Measurements from ENCODE around the gene NADK.

NADK gene

DNA sequence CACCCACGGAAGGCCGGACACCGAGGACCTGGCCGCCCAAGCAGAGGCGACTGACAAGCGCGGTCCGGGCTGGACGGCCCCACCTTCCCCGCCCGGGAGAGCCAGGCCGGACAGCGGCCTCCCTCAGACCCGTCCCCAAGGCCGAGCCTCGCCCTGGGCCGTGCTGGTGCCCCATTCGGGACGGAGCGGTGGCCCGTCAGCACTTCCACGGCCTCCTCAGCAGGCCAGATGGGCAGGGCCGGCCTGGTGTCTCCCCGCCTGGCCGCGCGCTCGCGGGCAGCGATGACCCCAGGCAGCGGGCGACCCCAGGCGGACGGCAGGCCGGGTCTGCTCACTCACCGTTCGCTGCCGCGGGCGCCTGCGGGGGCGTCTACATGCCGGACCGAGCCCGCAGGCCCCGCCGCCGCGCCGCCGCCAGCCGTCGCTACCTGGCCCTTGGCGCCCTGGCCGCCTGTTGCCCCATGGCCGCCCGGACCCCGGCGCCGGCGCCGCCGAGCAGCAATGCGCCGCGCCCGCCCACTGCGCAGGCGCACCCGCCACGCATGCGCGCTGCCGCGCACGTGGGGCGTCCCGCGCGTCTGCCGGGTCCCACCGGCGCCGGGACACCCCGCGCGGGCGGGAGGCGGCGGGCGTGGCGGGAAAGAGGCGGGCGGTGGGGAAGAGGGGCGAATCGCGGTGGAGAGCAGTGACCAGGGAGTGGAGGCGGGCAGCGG, at the start of gene NADK:
Gene NADK (minus strand): TSS at position 521 of the 713 bp plus-strand sequence. CDS start 13,064 bp downstream, outside the sequence.
- TF ChIP-seq EZH2phosphoT487 (IDR thresholded peaks at IDR 0.05; ENCODE audit: borderline replicate concordance, low read length): no peak
- TF ChIP-seq CTCF (IDR thresholded peaks at IDR 0.05; ENCODE audit: low read depth, low read length, poor library complexity, severe bottlenecking): no peak
- no peaks in the 10 kb centered on the region for H3K27me3 ChIP-seq (ENCODE audit: control insufficient read depth, low read length)
- peak within 1 kb of the TSS; percentile 100 for H3K4me2 ChIP-seq (ENCODE audit: low read length)
- peaks cover 68% of the 10 kb centered on the region for H3K4me1 ChIP-seq (ENCODE audit: control insufficient read depth, low read length)
- H3K9me3 ChIP-seq (ENCODE audit: control insufficient read depth, insufficient read depth, low read length): no peaks in the 10 kb centered on the region
- H3K4me3 ChIP-seq (ENCODE audit: low read length): peak within 1 kb of the TSS; percentile 85
- peak within 1 kb of the TSS; percentile 100 for H3K27ac ChIP-seq (ENCODE audit: low read depth, low read length)
- H3K9me2 ChIP-seq (replicated peaks; ENCODE audit: control insufficient read depth, low read length): no peaks in the 10 kb centered on the region
- H3K36me3 ChIP-seq (ENCODE audit: control insufficient read depth, low read length): peaks cover 49% of the 10 kb centered on the region
- H3F3A ChIP-seq (ENCODE audit: control insufficient read depth, insufficient read depth): peaks cover 56% of the 10 kb centered on the region
- H3K79me2 ChIP-seq (ENCODE audit: control insufficient read depth, low read length): peaks cover 51% of the 10 kb centered on the region
- peaks cover 12% of the 10 kb centered on the region; the same call in 1 of the 2 replicates for H4K20me1 ChIP-seq (ENCODE audit: control insufficient read depth, insufficient read depth, low read depth, low read length)

DNA sequence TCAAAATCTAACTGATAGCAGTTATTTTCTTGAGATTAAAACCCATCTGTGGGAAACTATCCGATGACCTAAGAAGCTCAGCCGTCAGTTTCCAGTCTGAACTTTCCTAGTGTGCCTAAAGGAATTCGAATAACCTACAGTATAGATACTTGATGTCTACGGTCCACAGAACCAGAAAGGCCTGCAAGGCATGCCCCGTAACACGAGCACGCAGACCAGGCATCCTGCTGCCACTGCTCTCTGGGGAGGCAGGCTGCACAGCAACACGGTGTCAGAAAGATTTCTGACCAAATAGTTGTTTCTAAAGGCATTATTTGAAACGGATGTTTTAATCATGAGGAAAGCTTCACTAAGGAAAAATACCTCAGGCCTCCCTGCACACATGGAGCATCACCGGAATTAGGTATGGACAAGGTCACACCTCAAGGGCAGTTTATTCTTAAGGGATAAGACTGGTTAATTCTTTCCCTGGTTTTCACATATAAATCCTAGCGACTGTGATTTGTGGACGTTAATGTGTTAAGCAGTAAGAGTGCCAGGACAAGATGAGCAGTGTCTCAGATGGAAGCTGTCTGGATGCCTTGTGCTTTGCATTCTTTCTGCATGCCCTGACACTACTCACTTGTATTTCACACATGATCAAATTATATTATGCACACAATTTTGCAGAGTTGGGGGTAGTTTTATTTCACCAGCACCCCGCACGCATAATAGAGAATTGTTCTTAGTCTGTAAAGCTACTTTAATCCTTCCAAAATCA, 49.0 kb upstream of the NADK start:
- Histone ChIP-seq H4K20me1 (ENCODE audit: control insufficient read depth, insufficient read depth, low read depth, low read length) (no peaks in the 10 kb centered on the region), H3K36me3 (ENCODE audit: control insufficient read depth, low read length) (peaks cover 71% of the 10 kb centered on the region)

DNA sequence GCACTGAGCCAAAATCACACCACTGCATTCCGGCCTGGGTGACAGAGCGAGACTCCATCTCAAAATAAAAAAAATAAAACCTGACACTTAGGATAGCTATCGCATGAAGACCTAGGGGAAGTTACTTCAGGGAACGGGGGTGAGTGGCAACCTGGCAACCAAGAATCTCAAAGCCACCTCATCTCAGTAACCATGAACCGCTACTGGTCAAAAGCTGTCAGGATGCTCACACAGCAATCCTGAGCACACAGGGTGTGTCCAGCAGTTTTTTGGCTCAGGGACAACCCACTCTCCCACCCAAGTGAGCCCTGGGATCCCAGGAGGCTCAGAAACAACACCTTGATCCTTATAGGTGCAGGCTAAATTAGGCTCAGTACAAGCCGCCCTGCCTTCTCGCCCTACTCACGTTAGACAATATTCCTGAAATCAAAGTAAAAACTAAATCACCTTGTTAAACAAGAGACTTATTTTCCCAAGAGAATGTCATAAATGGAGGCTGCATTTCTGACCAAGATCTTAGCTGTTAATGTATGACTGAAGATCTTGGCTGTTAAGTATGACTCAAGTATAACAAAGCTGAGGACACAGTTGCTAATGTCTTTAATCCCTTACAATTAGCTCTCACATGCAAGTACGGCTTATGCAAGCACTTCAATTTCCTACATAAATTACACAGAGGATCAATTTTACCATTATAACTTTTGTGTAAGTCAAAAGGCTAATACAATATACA, 48.3 kb upstream of the NADK start:
- H3K4me2 ChIP-seq (ENCODE audit: low read length): peak overlapping the region; percentile 6; the same call in 1 of the 2 replicates
- H3K4me1 ChIP-seq (ENCODE audit: control insufficient read depth, low read length): peaks cover 95% of the 10 kb centered on the region
- no peak overlapping the region for H3K4me3 ChIP-seq (ENCODE audit: low read length)
- no peaks in the 10 kb centered on the region for H3K9me2 ChIP-seq (replicated peaks; ENCODE audit: control insufficient read depth, low read length)
- TF ChIP-seq EZH2phosphoT487 (IDR thresholded peaks at IDR 0.05; ENCODE audit: borderline replicate concordance, low read length): no peak
- TF ChIP-seq CTCF (IDR thresholded peaks at IDR 0.05; ENCODE audit: low read depth, low read length, poor library complexity, severe bottlenecking): no peak
- peaks cover 34% of the 10 kb centered on the region for H3F3A ChIP-seq (ENCODE audit: control insufficient read depth, insufficient read depth)
- no peaks in the 10 kb centered on the region for H3K9me3 ChIP-seq (ENCODE audit: control insufficient read depth, insufficient read depth, low read length)
- peaks cover 97% of the 10 kb centered on the region for H3K79me2 ChIP-seq (ENCODE audit: control insufficient read depth, low read length)
- no peaks in the 10 kb centered on the region for H4K20me1 ChIP-seq (ENCODE audit: control insufficient read depth, insufficient read depth, low read depth, low read length)
- peaks cover 70% of the 10 kb centered on the region for H3K36me3 ChIP-seq (ENCODE audit: control insufficient read depth, low read length)
- H3K27me3 ChIP-seq (ENCODE audit: control insufficient read depth, low read length): no peaks in the 10 kb centered on the region
- peak overlapping the region; percentile 14 for H3K27ac ChIP-seq (ENCODE audit: low read depth, low read length)

More for the DNA sequence above, 49.0 kb upstream of the NADK start:
- no peaks in the 10 kb centered on the region for H3K27me3 ChIP-seq (ENCODE audit: control insufficient read depth, low read length)
- H3K4me1 ChIP-seq (ENCODE audit: control insufficient read depth, low read length): peaks cover 95% of the 10 kb centered on the region
- no peak overlapping the region; the same call in 1 of the 2 replicates for H3K4me2 ChIP-seq (ENCODE audit: low read length)
- peaks cover 97% of the 10 kb centered on the region for H3K79me2 ChIP-seq (ENCODE audit: control insufficient read depth, low read length)
- no peak overlapping the region for H3K4me3 ChIP-seq (ENCODE audit: low read length)
- TF ChIP-seq EZH2phosphoT487 (IDR thresholded peaks at IDR 0.05; ENCODE audit: borderline replicate concordance, low read length) (no peak), CTCF (IDR thresholded peaks at IDR 0.05; ENCODE audit: low read depth, low read length, poor library complexity, severe bottlenecking) (no peak)
- H3K9me2 ChIP-seq (replicated peaks; ENCODE audit: control insufficient read depth, low read length): no peaks in the 10 kb centered on the region
- peaks cover 30% of the 10 kb centered on the region for H3F3A ChIP-seq (ENCODE audit: control insufficient read depth, insufficient read depth)
- peak overlapping the region; percentile 14 for H3K27ac ChIP-seq (ENCODE audit: low read depth, low read length)
- no peaks in the 10 kb centered on the region for H3K9me3 ChIP-seq (ENCODE audit: control insufficient read depth, insufficient read depth, low read length)
